SKM-1 (cell line): ENCODE data around the gene FLT3LG.

Experiments
- DNase-seq: peaks from one replicate; lab custom pipeline; 2025; ENCODE audit not compliant: unreplicated experiment; lab: John Stamatoyannopoulos, UW

The FLT3LG gene

DNA sequence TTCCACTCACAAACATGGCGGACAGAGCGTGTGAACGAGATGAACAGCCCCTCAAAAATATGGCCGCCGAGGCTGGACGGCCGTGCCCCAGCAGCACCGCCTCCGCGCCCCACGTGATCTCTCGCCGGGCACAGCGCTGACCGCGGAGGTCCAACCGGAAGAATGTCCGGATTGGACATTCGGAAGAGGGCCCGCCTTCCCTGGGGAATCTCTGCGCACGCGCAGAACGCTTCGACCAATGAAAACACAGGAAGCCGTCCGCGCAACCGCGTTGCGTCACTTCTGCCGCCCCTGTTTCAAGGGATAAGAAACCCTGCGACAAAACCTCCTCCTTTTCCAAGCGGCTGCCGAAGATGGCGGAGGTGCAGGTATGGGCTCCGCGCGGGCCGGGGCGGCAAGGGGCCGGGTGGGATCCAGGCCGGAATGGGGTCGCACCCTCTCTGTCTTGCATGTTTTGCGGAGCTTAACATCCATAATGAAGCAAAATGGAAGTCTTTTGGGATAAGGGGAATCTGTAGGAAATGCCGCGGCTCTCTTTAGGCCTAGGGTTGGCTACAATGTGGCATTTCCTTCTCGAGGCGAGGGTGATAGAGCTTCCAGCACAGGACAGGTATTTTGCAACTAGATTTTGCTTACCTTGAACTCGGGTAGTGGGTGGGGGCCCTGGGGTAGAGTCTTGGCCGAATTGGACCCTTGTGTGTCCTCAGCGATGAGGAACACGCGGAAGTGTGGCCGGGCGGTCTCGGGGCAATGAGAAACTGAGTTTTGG, 13.4 kb downstream of the FLT3LG start, which contains the start of gene RPL13A:
Gene RPL13A, plus strand, starts transcription at position 332 of the 769 bp plus-strand sequence. Its CDS starts 22 bp downstream, at position 354.
- DNase-seq = peak; percentile 74

DNA sequence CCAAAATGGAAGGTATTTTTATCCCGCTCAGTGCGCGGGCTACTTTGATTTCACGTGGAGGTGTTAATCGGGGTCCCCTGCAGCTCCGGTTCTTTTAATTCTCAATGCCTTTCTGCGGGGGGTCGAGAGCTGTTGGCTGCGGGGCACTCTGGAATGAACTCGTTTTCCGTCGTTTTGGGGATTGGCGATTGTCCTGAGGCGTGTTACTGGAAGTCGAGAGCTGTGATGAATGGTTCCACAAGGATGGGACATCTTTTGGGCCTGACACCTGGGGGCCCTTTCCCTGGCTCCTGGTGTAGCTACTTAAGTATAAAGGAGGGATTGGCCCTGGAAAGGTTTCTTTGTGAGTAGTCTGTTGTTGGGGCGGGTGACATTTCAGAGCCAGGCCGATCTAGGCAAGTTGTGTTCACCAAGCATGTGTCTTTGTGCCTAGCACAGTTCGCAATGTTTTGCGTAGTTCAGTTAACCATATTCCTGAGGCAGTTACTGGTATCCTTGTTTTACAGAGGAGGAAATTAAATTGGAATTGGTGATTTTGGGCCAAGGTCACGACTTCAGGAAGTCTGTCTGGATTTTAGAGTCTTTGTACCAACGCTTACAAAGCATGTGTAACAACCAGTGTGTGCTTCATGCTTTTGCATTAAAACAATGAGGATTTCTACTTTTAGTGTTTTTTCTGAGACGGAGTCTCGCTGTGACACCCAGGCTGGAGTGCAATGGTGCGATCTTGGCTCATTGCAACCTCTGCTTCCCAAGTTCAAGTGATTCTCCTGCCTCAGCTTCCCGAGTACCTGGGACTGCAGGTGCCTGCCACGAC, 14.2 kb downstream of the FLT3LG start:
- DNase-seq = no peak

DNA sequence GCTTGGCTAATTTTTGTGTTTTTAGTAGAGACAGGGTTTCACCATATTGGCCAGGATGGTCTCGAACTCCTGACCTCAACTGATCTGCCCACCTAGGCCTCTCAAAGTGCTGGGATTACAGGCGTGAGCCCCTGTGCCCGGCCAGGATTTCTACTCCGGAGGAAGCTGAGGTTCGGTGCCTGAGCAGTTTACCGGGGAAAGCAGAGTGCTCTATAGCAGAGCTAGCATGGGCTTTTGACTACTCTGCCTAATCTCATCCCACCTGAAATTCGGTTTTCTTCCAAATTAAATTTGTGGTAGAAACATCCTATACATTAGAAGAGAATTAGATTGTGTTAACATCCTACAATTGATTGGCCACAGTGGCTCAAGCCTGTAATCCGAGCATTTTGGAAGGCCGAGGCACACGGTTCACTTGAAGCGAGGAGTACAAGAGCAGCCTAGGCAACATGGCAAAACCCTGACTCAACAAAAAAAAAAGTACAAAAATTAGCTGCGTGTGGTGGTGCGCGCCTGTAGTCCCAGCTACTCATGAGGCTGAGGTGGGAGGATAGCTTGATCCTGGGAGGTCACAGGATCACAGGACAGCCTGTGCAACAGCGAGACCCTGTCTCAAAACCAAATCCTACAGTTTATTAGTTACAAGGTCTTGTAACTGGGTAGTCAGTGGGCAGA, 15.0 kb downstream of the FLT3LG start:
- DNase-seq = no peak

DNA sequence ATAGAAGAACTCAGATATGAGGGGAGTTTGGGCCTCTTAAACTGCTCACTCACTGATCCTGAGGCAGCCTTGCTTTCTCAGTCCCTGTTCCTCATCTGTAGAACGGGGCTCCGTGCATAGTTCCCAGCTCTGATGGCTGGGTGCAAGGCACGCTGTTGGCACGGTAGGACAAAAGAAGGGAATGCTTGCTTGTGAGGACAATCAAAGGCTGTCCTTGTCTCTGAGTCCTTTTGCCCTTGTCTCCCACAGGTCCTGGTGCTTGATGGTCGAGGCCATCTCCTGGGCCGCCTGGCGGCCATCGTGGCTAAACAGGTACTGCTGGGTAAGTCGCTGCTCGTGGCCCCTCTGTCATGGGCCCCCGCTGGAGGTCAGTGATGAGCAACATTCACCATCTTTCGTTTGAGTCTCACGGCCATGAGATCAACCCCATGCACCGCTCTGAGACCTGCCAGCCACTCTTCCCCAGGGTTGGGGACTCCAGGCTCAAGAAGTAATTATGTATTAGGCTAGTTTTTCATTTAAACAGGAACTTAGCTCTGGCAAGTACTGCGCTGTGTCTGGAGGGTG, 15.7 kb downstream of the FLT3LG start:
- no peak for DNase-seq

DNA sequence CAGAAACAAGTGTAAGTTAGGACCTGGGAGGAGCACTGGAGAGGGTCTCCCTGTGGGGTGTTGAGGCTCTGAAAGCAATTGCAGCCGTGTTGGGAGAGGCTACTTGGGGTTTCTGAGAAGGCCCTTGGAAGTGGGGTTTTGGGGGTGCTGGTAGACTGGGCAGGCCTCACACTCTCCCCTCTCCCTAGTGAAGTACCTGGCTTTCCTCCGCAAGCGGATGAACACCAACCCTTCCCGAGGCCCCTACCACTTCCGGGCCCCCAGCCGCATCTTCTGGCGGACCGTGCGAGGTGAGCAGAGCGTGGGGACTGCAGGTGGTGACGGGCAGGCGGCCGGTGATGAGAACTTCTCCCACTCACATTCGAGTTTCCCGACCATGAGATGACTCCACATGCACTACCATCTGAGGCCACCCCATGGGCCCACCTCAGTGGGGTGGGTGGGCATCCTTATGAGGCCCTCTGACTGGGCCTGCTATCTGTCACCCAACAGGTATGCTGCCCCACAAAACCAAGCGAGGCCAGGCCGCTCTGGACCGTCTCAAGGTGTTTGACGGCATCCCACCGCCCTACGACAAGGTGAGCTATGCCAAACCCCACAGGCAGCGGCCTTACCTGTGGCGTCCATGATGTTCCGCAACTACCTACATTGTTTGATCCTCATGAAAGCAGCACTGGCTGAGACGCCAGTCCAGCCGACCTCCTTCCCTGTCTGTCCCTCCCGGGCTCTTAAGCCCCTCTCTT, 16.4 kb downstream of the FLT3LG start:
- no peak for DNase-seq

DNA sequence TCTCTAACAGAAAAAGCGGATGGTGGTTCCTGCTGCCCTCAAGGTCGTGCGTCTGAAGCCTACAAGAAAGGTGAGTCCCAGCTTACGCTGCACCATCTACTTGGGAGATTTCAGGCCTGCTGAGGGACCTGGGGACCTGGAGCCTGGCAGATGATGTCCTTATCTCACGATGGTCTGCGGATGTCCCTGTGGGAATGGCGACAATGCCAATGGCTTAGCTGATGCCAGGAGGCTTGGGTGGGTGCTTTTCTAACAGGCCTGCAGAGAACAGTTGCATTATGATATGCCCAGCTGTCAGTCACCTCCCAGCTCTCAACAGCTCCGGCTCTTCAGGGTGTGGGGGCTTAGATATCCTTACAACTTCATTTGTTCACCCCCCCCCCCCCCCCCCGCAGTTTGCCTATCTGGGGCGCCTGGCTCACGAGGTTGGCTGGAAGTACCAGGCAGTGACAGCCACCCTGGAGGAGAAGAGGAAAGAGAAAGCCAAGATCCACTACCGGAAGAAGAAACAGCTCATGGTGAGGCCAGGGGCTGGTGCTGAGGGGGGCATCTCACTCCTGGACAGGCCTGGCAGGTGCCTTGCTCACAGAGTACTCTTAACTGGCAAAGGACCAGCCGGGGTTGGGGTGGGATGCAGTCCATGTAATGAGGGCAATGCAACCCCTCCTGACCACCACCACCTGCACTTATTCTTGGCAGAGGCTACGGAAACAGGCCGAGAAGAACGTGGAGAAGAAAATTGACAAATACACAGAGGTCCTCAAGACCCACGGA, 17.2 kb downstream of the FLT3LG start:
- no peak for DNase-seq

DNA sequence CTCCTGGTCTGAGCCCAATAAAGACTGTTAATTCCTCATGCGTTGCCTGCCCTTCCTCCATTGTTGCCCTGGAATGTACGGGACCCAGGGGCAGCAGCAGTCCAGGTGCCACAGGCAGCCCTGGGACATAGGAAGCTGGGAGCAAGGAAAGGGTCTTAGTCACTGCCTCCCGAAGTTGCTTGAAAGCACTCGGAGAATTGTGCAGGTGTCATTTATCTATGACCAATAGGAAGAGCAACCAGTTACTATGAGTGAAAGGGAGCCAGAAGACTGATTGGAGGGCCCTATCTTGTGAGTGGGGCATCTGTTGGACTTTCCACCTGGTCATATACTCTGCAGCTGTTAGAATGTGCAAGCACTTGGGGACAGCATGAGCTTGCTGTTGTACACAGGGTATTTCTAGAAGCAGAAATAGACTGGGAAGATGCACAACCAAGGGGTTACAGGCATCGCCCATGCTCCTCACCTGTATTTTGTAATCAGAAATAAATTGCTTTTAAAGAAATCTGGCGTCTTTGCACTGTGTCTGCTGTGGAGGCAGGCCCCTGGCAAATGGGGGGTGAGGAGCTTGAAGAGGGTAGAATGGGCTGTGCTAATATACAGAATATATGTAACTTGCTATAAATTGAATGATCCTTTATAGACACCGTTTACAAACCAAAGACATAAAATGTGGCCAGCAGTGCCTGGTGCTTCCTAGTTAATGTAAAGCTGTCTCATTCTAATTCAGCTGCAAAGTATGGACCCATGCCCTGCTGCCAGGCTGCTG, 18.0 kb downstream of the FLT3LG start:
- DNase-seq = no peak

DNA sequence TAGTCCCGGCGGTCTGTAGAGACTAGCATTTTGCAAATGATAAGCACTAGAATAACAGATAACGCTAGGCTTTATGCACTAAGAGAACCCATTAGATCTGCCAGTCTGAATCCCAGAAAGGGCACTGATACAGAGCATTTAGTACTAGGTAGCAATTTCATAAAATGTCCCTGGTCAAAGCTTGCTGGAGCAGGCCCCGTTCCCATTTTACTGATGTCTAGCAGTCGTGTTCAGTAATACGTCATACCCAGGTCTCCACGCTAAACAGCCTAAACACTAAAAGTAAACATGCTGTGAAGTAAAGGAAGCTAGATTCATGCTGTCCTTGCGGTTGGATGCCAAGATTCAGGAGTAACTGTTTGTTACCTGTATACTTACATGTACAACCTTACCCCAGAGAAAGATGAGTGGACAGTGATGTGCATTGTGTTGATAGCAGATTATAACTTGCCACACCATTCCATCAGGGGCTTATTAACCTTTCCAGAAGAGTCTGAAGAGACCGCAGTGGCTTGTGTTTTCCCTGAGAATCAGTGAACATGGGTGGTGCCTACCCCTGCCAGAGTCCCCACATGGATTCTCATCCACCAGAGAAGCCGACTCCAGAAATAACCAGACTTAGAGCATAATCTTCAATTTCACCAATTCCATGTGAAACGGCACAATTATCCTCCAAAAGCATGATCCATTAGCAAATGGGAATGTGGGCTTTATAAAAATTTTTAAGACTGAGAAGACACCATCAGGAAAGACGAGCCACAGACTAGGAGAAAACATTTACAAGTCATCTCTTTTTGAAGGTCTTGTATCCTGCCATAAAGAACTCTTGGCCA, 18.8 kb downstream of the FLT3LG start:
- no peak for DNase-seq

DNA sequence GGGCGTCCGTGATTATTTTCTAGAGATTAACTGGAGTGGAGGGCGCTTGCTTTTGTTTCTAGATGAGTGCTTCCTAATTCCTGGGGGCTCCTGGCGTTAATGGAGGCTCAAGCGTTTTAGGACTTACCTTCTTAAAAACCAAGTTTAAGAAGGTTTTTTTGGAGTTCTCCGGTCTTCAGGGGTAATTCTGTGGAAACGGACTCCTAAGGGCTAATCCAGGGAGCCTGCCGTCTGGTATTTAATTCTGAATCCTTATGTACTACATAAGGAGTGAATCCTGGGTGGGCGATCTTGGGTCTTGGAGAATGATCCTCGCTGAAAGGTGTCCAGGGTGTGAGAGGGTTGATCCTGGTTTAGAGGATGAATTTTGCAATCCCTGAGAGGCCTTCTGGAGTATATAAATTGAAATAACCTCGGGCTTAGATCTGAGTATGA, 22.6 kb downstream of the FLT3LG start:
- DNase-seq = no peak

DNA sequence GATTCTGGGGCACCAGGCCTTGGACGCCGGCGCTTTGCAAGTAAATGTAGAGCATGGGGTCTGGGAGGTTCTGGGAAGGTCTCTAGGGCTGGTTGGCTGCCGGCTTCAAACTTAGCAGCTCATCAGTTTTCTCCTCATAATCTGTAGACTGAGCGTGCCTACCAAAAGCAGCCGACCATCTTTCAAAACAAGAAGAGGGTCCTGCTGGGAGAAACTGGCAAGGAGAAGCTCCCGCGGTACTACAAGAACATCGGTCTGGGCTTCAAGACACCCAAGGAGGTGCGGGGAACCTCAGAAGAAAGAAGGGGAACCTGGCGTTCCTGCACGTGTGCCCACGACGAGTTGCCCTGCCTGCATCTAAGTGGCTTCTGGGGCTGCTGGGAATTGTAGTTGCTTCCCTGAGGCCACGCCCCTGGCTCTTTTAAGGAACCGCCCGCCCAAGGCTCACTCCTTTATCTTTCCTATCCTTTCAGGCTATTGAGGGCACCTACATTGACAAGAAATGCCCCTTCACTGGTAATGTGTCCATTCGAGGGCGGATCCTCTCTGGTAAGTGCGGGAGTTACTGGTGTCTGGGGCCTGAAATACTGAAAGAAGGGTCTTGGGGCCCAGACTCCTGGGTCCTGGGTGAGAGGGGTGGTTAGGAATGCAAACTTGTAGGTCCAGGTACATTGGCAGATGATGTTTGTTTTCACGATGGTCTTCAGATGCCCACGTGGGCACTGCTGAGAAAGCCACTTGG, 23.2 kb downstream of the FLT3LG start:
- peak; percentile 31 for DNase-seq

DNA sequence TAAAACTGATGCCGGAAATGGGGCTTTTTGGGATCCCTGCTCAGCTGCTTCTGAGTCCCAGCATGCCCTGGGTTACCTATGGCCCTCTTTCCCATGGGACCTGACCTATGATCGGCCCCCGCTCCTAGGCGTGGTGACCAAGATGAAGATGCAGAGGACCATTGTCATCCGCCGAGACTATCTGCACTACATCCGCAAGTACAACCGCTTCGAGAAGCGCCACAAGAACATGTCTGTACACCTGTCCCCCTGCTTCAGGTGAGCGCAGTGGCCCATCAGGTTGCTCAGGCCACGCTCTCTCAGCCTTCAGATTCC, 23.7 kb downstream of the FLT3LG start:
- DNase-seq = no peak

DNA sequence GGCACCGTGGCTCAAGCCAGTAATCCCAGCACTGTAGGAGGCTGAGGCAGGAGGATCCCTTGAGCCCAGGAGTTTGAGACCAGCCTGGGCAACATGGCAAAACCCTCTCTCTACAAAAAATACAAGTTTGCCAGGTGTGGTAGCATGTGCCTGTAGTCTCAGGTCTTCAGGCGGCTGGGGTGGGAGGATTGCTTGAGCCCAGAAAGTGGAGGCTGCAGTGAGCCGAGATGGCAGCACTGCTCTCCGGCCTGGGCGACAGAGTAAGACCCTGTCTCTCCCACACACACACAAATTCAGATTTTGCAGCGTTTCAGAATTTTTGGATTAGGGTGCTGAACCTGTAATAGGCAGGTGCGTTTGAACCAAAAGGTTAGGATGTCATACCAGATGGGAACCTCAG, 24.5 kb downstream of the FLT3LG start:
- no peak for DNase-seq

DNA sequence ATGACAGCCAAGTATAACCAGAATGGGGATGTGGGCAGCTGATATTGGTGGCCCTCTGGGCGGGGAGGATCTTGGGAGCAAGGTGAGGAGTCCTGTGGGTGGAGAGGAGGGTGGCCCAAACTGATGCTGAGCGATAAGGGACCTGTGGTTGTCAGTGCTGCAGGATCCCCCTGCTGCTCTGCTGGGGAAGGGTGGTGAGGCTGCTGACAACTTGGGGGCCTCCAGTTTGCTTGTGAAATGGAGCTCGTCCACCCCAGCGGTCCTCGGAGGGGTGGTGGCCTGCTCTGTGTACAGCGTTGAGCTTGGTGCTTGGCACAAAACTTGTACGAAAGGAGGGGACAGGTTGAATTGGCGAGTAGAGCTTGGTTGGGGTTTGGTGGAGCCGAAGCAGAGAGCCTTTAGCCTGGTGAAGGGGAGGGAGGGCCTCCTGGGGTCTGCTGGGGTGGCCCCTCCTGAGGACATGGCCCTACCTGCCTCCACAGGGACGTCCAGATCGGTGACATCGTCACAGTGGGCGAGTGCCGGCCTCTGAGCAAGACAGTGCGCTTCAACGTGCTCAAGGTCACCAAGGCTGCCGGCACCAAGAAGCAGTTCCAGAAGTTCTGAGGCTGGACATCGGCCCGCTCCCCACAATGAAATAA, 25.1 kb downstream of the FLT3LG start:
- DNase-seq = no peak

DNA sequence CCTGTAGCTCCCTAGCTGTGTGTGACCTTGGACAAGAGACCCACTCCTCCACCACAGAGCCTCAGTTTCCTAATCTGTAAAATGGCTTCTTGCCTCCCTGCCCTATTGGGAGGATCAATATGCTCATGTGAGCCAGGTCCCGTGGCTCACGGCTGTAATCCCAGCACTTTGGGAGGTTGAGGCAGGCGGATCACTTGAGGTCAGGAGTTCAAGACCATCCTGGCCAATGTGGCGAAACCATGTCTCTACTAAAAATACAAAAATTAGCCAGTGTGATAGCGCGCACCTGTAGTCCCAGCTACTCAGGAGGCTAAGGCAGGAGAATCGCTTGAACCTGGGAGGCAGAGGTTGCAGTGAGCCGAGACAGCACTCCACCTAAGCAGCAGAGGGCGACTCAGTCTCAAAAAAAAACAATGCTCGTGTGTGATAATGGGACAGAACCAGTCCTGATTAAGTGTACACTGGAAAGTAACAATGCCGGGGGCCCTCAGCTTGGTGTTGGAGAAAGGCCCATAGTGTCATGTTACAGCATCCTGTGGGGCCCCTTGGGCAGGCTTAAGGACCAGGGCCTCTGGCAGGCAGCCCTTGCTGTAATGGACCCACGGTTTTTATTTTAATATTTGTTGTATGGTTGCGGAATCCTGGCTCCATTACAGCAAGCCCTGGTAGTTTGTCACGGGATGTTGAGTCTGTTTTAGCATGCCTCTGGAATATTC, 29.0 kb downstream of the FLT3LG start:
- no peak for DNase-seq

DNA sequence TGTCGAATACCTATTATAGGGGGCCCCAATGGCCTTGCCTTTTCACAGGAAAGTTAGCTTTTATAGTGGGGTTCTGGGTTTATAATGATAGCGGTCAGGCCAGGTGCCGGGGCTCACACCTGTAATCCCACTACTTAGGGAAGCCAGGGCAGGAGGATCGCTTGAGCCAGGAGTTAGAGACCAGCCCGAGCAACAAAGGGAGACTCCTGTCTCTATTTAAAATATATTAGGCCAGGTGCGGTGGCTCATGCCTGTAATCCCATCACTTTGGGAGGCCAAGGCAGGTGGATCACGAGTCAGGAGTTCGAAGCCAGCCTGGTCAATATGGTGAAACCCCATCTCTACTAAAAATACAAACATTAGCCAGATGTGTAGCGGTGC, 29.6 kb downstream of the FLT3LG start:
- DNase-seq = no peak

DNA sequence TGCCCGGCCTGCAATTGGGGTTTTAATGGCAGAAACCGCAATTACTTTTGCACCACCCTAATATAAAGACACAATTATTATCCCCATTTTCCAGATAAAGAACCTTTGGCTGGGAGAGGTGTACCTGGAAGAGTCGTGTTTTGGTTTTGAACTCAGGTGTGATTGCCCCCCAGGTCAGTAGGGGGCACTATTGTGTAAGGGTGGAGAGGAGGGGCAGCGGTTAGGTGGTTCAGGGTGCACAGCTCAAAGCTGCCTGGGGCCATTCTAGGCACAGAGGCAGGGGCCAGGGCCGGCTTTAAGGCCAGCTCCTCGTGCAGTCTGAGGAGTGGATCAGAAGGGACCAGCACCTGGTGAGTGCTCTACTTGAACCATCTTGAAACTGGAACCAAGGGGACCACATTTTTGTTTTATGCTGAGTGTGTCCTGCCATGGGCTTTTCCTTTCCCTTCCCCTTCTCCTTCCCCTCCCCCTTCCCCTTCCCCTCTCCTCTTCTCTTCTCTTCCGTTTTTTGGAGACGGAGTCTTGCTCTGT, 32.6 kb downstream of the FLT3LG start:
- no peak for DNase-seq
